Chondrocyte (in vitro differentiated cells): ENCODE measurements around the gene KATNAL2. TPM values are rescaled to one million over a fixed set of nuclear protein-coding genes. Genes with fewer than 3 reads are reported as not detected.
"Not testable (repeated sequence)": the region's sequence is repeated elsewhere in the genome, so short reads cannot be mapped to it uniquely, and the experiment has no call there.

ENCODE experiments used
- DNase-seq: peaks from one replicate; pipeline ENCODE4 v3.0.0; 2021; ENCODE audit warnings: mixed read lengths, low spot score
- H3K27ac Mint-ChIP-seq: one replicate; pipeline ENCODE4 v1.8.0; 2021; ENCODE audit warnings: mild to moderate bottlenecking, moderate library complexity, mixed read lengths; ENCODE audit not compliant: unreplicated experiment
- H3K27me3 Mint-ChIP-seq: 2 replicates; pipeline ENCODE4 v1.8.0; 2021; ENCODE audit warnings: low read depth, mixed read lengths
- H3K36me3 Mint-ChIP-seq: 2 replicates; pipeline ENCODE4 v1.8.0; 2021; ENCODE audit warnings: low read depth, mixed read lengths
- H3K4me1 Mint-ChIP-seq: 2 replicates; pipeline ENCODE4 v1.8.0; 2021; ENCODE audit warnings: low read depth, mild to moderate bottlenecking, mixed read lengths
- H3K4me3 Mint-ChIP-seq: one replicate; pipeline ENCODE4 v1.8.0; 2021; ENCODE audit warnings: mild to moderate bottlenecking, moderate library complexity, mixed read lengths; ENCODE audit not compliant: unreplicated experiment
- H3K9me3 Mint-ChIP-seq: 2 replicates; pipeline ENCODE4 v1.8.0; 2021; ENCODE audit warnings: low read depth, mixed read lengths
- total RNA-seq: library from RNA; stranded (reverse); gene quantifications from 3 replicates; pipeline ENCODE4 v1.2.1, GENCODE V29; 2021
- TF ChIP-seq, protein P1 (sequence below): fragments of 200-600 bp; sonication (generic); IDR thresholded peaks from 2 replicates; pipeline ENCODE4 v1.5.0; 2021; ENCODE audit warnings: antibody characterized with exemption, mild to moderate bottlenecking, moderate library complexity

The KATNAL2 gene
- total RNA-seq, 1 donor from 2014 or later = 7.4 TPM

DNA sequence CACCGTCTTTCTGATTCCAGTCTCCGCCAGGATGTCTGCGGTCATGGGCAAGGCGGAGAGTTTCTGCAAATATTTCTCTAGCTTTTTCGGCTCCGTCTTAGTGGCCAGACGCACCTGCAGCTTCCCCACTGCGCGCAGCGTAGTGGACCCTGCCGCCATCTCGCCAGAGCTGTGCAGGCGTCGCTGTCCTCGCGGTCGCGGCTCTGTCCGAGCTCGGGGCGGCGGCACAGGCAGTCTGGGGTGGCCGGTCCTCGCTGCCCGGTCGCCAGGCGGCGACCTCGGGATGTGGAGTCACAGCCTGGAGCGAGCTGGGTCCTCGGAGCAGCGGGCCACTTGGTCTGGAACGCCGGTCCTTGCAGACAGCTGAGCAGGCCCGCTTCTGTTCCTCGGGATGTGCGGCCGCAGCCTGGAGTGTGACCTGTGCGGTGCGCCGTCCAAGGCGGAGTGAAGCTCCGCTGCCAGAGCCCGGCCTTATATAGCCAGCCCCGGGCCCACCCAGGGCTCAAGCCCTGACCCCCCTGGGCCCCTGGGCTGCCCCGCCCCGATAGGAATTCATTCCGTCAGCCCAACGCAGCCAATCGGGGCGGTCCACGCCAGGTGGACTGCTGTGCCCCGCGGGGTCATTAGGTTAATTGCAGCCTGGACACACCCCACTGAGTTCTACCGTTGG is 112.4 kb downstream of the KATNAL2 start:
- not testable (repeated sequence) for DNase-seq, H3K27me3 Mint-ChIP-seq, H3K9me3 Mint-ChIP-seq, H3K4me1 Mint-ChIP-seq, H3K4me3 Mint-ChIP-seq, H3K36me3 Mint-ChIP-seq, H3K27ac Mint-ChIP-seq

GRCh38 chr18:47030887-47031286 is 113.5 kb downstream of the KATNAL2 start:
- H3K4me3 Mint-ChIP-seq, H3K27ac Mint-ChIP-seq, DNase-seq, H3K4me1 Mint-ChIP-seq, H3K27me3 Mint-ChIP-seq, H3K36me3 Mint-ChIP-seq, H3K9me3 Mint-ChIP-seq: not testable (repeated sequence)

- no peak overlapping the region for H3K27ac Mint-ChIP-seq
Measured at GRCh38 chr18:47032945-47033344, 115.5 kb downstream of the KATNAL2 start.

GRCh38 chr18:47034591-47034990 is 117.2 kb downstream of the KATNAL2 start:
- not testable (repeated sequence) for DNase-seq, H3K27ac Mint-ChIP-seq, H3K27me3 Mint-ChIP-seq, H3K4me3 Mint-ChIP-seq, H3K9me3 Mint-ChIP-seq, H3K36me3 Mint-ChIP-seq, H3K4me1 Mint-ChIP-seq

More at GRCh38 chr18:47032945-47033344, 115.5 kb downstream of the KATNAL2 start:
- Mint-ChIP-seq H3K4me1 (no peaks in the 10 kb centered on the region), H3K36me3 (peaks cover 4% of the 10 kb centered on the region), H3K27me3 (no peaks in the 10 kb centered on the region), H3K9me3 (no peaks in the 10 kb centered on the region), H3K4me3 (no peak overlapping the region)
- DNase-seq = no peak
- TF ChIP-seq, protein P1, sequence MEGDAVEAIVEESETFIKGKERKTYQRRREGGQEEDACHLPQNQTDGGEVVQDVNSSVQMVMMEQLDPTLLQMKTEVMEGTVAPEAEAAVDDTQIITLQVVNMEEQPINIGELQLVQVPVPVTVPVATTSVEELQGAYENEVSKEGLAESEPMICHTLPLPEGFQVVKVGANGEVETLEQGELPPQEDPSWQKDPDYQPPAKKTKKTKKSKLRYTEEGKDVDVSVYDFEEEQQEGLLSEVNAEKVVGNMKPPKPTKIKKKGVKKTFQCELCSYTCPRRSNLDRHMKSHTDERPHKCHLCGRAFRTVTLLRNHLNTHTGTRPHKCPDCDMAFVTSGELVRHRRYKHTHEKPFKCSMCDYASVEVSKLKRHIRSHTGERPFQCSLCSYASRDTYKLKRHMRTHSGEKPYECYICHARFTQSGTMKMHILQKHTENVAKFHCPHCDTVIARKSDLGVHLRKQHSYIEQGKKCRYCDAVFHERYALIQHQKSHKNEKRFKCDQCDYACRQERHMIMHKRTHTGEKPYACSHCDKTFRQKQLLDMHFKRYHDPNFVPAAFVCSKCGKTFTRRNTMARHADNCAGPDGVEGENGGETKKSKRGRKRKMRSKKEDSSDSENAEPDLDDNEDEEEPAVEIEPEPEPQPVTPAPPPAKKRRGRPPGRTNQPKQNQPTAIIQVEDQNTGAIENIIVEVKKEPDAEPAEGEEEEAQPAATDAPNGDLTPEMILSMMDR = no peak

DNA sequence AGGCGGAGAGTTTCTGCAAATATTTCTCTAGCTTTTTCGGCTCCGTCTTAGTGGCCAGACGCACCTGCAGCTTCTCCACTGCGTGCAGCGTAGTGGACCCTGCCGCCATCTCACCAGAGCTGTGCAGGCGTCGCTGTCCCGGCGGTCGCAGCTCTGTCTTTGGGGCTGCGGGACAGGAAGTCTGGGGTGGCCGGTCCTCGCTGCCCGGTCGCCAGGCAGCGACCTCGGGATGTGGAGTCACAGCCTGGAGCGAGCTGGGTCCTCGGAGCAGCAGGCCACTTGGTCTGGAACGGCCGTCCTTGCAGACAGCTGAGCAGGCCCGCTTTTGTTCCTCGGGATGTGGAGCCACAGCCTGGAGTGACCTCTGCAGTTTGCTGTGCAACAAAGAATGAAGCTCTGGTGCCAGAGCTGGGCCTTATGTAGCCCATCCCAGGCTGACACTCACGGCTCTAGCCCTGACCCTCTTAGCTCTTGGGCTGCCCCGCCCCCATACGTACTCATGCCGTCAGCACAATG is 117.8 kb downstream of the KATNAL2 start, which contains the start of gene ELOA2:
TSS of gene ELOA2 (minus strand) at position 466 of the 516 bp plus-strand sequence. CDS start at position 109, 357 bp downstream.
- no peak for DNase-seq
- Mint-ChIP-seq H3K27me3 (no peaks in the 10 kb centered on the region), H3K36me3 (peaks cover 4% of the 10 kb centered on the region), H3K4me3 (no peak within 1 kb of the TSS), H3K9me3 (no peaks in the 10 kb centered on the region), H3K4me1 (no peaks in the 10 kb centered on the region), H3K27ac (no peak within 1 kb of the TSS)
- TF ChIP-seq, protein P1 = no peak

DNA sequence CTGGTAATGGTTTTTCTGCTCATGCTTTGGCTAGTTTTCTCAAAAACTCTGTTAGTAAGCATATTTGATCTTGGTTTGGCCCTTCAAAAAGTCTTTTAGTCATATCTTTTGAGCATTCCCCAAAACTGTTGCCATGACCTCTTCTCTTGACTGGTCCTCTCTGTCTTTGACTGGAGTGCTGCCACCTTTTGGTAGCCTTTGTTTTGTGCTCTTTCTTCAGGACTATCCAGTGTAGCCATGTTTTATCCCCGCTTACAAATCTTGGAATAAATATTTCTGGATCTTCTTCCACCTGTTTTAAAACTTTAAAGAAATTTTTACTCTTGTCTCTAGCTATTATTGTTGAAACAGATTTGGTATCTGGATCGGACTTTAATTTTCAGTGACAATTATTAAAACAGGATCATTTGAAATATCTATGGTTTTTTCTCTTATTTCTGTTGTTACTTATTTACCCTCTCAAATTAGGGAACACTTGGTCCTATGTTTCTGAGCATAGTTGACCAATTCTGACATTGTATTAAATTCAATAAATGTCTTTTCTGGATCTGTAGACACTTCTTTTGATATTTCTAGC is 119.0 kb downstream of the KATNAL2 start:
- Mint-ChIP-seq H3K36me3 (peaks cover 1% of the 10 kb centered on the region), H3K9me3 (no peaks in the 10 kb centered on the region), H3K27me3 (no peaks in the 10 kb centered on the region), H3K4me1 (no peaks in the 10 kb centered on the region), H3K27ac (no peak overlapping the region), H3K4me3 (no peak overlapping the region)
- TF ChIP-seq, protein P1 = peak; percentile 81
- DNase-seq = no peak
